PC-3 (cell line): ENCODE results near the gene MAD1L1. TPM values are rescaled to one million over a fixed set of nuclear protein-coding genes. Genes with fewer than 3 reads are reported as not detected.

Experiments used
- ATAC-seq: fragments of 200-7000 bp; cut with Tn5 transposase; 2 replicates; pipeline ENCODE4 v1.9.1; 2020; ENCODE audit warnings: mild to moderate bottlenecking, moderate library complexity
- BruUV-seq: library from RNA; stranded (reverse); fragments of 400-500 nt; replicated peaks from 2 replicates; lab custom pipeline; 2021; lab: Mats Ljungman, UMichigan
- CTCF ChIA-PET: fragments of 300-600 bp; sonication (Branson Sonifier 250); formaldehyde crosslinking; loops from one replicate; lab custom pipeline; 2022; ENCODE audit warnings: antibody characterized with exemption; lab: Charles Lee
- POLR2A ChIA-PET: fragments of 300-600 bp; sonication (Branson Sonifier 250); formaldehyde crosslinking; loops from one replicate; lab custom pipeline; 2022; ENCODE audit warnings: antibody characterized with exemption; ENCODE audit not compliant: unreplicated experiment; lab: Charles Lee
- DNase-seq: peaks from one replicate; pipeline ENCODE4 v3.0.0-alpha.2; 2015
- H2AFZ ChIP-seq: fragments of 300-600 bp; sonication (generic); 2 replicates; pipeline ENCODE4 v1.6.0; 2016; ENCODE audit warnings: antibody characterized with exemption, low read length
- H3F3A ChIP-seq: fragments of 300-600 bp; sonication (generic); one replicate; pipeline ENCODE4 v1.6.0; 2017; ENCODE audit warnings: antibody characterized with exemption, low read length, control low read depth, mild to moderate bottlenecking; ENCODE audit not compliant: unreplicated experiment
- H3K27ac ChIP-seq: fragments of 300-600 bp; sonication (generic); 2 replicates; pipeline ENCODE4 v1.5.1; 2016; ENCODE audit warnings: mild to moderate bottlenecking, low read length
- H3K27me3 ChIP-seq: fragments of 300-600 bp; sonication (generic); 2 replicates; pipeline ENCODE4 v1.6.1; 2016; ENCODE audit warnings: low read length, mixed read lengths
- H3K36me3 ChIP-seq: fragments of 300-600 bp; sonication (generic); 2 replicates; pipeline ENCODE4 v1.6.1; 2016; ENCODE audit warnings: low read depth, mixed run types, low read length, mixed read lengths
- H3K4me1 ChIP-seq: fragments of 300-600 bp; sonication (generic); 2 replicates; pipeline ENCODE4 v1.5.1; 2016; ENCODE audit warnings: low read length; ENCODE audit not compliant: insufficient read depth
- H3K4me2 ChIP-seq: fragments of 300-600 bp; sonication (generic); 2 replicates; pipeline ENCODE4 v1.6.0; 2016; ENCODE audit warnings: low read length
- H3K4me3 ChIP-seq: fragments of 300-600 bp; sonication (generic); 2 replicates; pipeline ENCODE4 v1.5.1; 2016; ENCODE audit warnings: mild to moderate bottlenecking, low read length, mixed read lengths
- H3K79me2 ChIP-seq: fragments of 300-600 bp; sonication (generic); 2 replicates; pipeline ENCODE4 v1.6.1; 2017; ENCODE audit warnings: low read length, mixed read lengths
- H3K9ac ChIP-seq: fragments of 300-600 bp; sonication (generic); 2 replicates; pipeline ENCODE4 v1.6.0; 2016; ENCODE audit warnings: mild to moderate bottlenecking, low read length
- H3K9me2 ChIP-seq: fragments of 300-600 bp; sonication (generic); replicated peaks from 2 replicates; pipeline ENCODE4 v1.6.1; 2016; ENCODE audit warnings: mixed run types, low read length, mixed read lengths
- H3K9me3 ChIP-seq: fragments of 300-600 bp; sonication (generic); 2 replicates; pipeline ENCODE4 v1.6.1; 2016; ENCODE audit warnings: low read length, mixed read lengths
- H4K20me1 ChIP-seq: fragments of 300-600 bp; sonication (generic); 2 replicates; pipeline ENCODE4 v1.6.1; 2016; ENCODE audit warnings: low read length, mixed read lengths
- EZH2 ChIP-seq: fragments of 300-600 bp; sonication (generic); IDR thresholded peaks from one replicate; pipeline ENCODE4 v1.6.1; 2017; ENCODE audit warnings: antibody characterized with exemption, mild to moderate bottlenecking, low read length; ENCODE audit not compliant: unreplicated experiment
- EZH2phosphoT487 ChIP-seq: fragments of 300-600 bp; sonication (generic); IDR thresholded peaks from 2 replicates; pipeline ENCODE4 v1.6.1; 2018; ENCODE audit warnings: mild to moderate bottlenecking, antibody characterized with exemption, low read length, borderline replicate concordance
- intact Hi-C: fragments of 100-400 bp; cut with micrococcal nuclease; formaldehyde crosslinking; loops from 2 replicates; pipeline ENCODE4 v1.9.0; 2023
- total RNA-seq: library from RNA; depleted of rRNA; stranded (reverse); fragments of >200 nt; gene quantifications from 2 replicates; pipeline ENCODE4 v1.2.3, GENCODE V29; 2014
- TF ChIP-seq, protein P1 (sequence below): fragments of 300-600 bp; sonication (generic); conservative IDR thresholded peaks from 2 replicates; pipeline ENCODE4 v1.5.1; 2017; ENCODE audit warnings: antibody characterized with exemption, low read depth, mild to moderate bottlenecking, low read length

MAD1L1 gene
- total RNA-seq, 1 experiment from 2014 or later = 88.4 TPM

DNA sequence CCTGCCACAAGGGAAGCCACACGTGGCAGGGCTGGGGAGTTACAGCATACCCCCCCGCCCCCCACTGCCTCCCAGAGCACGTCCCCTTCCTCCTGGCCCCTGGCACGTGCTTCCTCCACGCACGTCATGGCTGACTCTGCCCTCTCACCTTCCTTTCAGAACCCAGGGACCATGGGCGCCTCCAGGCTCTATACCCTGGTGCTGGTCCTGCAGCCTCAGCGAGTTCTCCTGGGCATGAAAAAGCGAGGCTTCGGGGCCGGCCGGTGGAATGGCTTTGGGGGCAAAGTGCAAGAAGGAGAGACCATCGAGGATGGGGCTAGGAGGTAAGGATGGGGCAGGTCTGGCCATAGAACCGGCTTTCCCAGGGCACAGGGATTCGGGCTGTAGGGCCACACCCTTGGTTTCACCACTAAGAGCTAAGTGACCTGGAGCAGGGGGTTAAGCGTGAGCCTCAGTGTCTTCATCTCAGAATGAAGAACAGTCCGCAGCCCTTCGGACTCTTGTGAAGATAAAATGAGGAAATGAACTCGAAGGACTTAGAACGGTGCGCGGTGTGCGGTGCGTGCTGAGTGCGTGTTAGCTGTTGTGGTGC lies 11.8 kb upstream of the MAD1L1 start:
- Histone ChIP-seq H2AFZ (no peak overlapping the region), H3K27ac (no peak overlapping the region), H3K4me2 (no peak overlapping the region), H3K4me3 (no peak overlapping the region), H3K9ac (no peak overlapping the region), H3K9me3 (no peaks in the 10 kb centered on the region), H3K9me2 (no peaks in the 10 kb centered on the region), H3K4me1 (peaks cover 31% of the 10 kb centered on the region), H4K20me1 (no peaks in the 10 kb centered on the region), H3K79me2 (peaks cover 33% of the 10 kb centered on the region), H3K27me3 (no peaks in the 10 kb centered on the region), H3K36me3 (peaks cover 3% of the 10 kb centered on the region), H3F3A (no peaks in the 10 kb centered on the region)
- intact Hi-C loops = no loop called here
- DNase-seq (no peak), ATAC-seq (no peak)
- TF ChIP-seq, protein P1, sequence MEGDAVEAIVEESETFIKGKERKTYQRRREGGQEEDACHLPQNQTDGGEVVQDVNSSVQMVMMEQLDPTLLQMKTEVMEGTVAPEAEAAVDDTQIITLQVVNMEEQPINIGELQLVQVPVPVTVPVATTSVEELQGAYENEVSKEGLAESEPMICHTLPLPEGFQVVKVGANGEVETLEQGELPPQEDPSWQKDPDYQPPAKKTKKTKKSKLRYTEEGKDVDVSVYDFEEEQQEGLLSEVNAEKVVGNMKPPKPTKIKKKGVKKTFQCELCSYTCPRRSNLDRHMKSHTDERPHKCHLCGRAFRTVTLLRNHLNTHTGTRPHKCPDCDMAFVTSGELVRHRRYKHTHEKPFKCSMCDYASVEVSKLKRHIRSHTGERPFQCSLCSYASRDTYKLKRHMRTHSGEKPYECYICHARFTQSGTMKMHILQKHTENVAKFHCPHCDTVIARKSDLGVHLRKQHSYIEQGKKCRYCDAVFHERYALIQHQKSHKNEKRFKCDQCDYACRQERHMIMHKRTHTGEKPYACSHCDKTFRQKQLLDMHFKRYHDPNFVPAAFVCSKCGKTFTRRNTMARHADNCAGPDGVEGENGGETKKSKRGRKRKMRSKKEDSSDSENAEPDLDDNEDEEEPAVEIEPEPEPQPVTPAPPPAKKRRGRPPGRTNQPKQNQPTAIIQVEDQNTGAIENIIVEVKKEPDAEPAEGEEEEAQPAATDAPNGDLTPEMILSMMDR = no peak
- no peak for TF ChIP-seq EZH2phosphoT487
- TF ChIP-seq EZH2 = no peak
- no TSS peak for BruUV-seq
- CTCF ChIA-PET = no interaction called here
- POLR2A ChIA-PET = no interaction called here

- DNase-seq = no peak
- CTCF ChIA-PET = no interaction called here
- no peaks in the 10 kb centered on the region for H4K20me1 ChIP-seq
- no peak overlapping the region for H2AFZ ChIP-seq
- peak overlapping the region; percentile 93 for H3K4me2 ChIP-seq
- no peak for ATAC-seq
- no peak overlapping the region for H3K27ac ChIP-seq
- H3F3A ChIP-seq = no peaks in the 10 kb centered on the region
- peaks cover 21% of the 10 kb centered on the region for H3K4me1 ChIP-seq
- peaks cover 9% of the 10 kb centered on the region for H3K36me3 ChIP-seq
- H3K9me3 ChIP-seq = no peaks in the 10 kb centered on the region
- POLR2A ChIA-PET = no interaction called here
- TF ChIP-seq EZH2 (no peak), EZH2phosphoT487 (no peak)
- TF ChIP-seq, protein P1 = no peak
- intact Hi-C loops = no loop called here
- H3K4me3 ChIP-seq = no peak overlapping the region; the same call in 1 of the 2 replicates
- peaks cover 35% of the 10 kb centered on the region for H3K79me2 ChIP-seq
- H3K9ac ChIP-seq = no peak overlapping the region
- H3K9me2 ChIP-seq = no peaks in the 10 kb centered on the region
- no TSS peak for BruUV-seq
- no peaks in the 10 kb centered on the region for H3K27me3 ChIP-seq
Measured at GRCh38 chr7:2243458-2243857, 10.7 kb upstream of the MAD1L1 start.

DNA sequence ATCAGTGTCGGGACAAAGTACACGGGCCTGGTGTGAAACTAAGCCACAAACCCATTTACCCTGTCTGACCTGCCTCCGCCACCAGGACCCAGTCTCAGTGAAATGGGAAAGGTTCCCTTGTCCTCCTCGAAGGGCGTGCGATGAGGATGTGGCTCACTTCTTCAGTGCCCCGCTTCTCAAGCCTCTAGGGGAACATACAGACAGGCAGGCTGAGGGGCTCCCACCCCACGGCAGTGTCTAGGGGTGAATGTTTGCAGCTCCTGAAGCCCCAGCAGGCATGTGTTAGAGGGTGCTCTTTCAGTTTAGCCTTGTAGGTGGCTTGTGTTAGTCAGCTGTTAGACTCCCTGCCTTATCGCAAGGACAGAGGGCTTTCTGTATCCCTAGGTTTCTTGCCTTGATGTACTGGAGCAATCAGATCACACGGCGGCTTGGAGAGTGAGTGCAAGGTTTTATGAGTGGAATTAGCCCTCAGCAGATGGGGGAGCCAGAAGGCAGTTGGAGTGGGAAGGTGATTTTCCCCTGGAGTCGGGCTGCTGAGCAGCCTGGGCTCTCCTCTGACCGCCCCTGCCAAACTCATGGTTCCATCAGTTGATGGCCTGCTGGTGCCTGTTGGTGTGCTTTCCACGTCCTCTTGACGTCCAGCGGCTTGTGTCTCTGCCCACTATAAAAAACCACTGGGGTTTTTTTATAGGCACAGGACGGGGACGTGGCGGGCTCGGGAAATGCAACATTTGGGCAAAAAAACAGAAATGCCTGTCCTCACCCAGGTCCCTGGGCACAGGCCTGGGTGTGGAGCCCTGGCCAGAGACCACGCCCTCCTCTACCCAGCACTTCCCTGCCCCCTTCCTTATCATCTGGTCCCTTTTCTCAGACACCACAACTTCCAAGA lies 10.0 kb upstream of the MAD1L1 start:
- H3K4me3 ChIP-seq = peak overlapping the region; percentile 97
- POLR2A ChIA-PET = no interaction called here
- no peaks in the 10 kb centered on the region for H3K9me3 ChIP-seq
- H3K9ac ChIP-seq = peak overlapping the region; percentile 99
- no peaks in the 10 kb centered on the region for H4K20me1 ChIP-seq
- CTCF ChIA-PET = no interaction called here
- no peaks in the 10 kb centered on the region for H3K27me3 ChIP-seq
- ATAC-seq = peak; percentile 59
- H3K27ac ChIP-seq = peak overlapping the region; percentile 37
- TF ChIP-seq, protein P1 = no peak
- TF ChIP-seq EZH2 = no peak
- no peak for TF ChIP-seq EZH2phosphoT487
- peak overlapping the region; percentile 93 for H3K4me2 ChIP-seq
- peaks cover 35% of the 10 kb centered on the region for H3K79me2 ChIP-seq
- TSS peak; percentile 77 for BruUV-seq
- intact Hi-C loops = no loop called here
- H3F3A ChIP-seq = no peaks in the 10 kb centered on the region
- peak; percentile 22 for DNase-seq
- peaks cover 17% of the 10 kb centered on the region for H3K4me1 ChIP-seq
- H3K9me2 ChIP-seq = no peaks in the 10 kb centered on the region
- H3K36me3 ChIP-seq = peaks cover 16% of the 10 kb centered on the region
- peak overlapping the region; percentile 83 for H2AFZ ChIP-seq
